MM.1S (cell line): ENCODE measurements around the gene DDR1.

Source experiments
- DNase-seq: peaks from one replicate; pipeline ENCODE4 v3.0.0-alpha.2; 2015
- H2AFZ ChIP-seq: fragments of 300-600 bp; sonication (generic); 2 replicates; pipeline ENCODE4 v1.6.0; 2016; ENCODE audit warnings: antibody characterized with exemption, low read length
- H3F3A ChIP-seq: fragments of 300-600 bp; sonication (generic); 2 replicates; pipeline ENCODE4 v1.6.1; 2016; ENCODE audit warnings: mild to moderate bottlenecking, antibody characterized with exemption, low read length, moderate library complexity, mixed read lengths; ENCODE audit not compliant: insufficient read depth
- H3K27ac ChIP-seq: fragments of 300-600 bp; sonication (generic); 2 replicates; pipeline ENCODE4 v1.5.1; 2016; ENCODE audit warnings: mild to moderate bottlenecking, low read length
- H3K27me3 ChIP-seq: fragments of 300-600 bp; sonication (generic); replicated peaks from 2 replicates; pipeline ENCODE4 v1.6.0; 2016; ENCODE audit warnings: low read length; ENCODE audit not compliant: insufficient read depth
- H3K36me3 ChIP-seq: fragments of 300-600 bp; sonication (generic); replicated peaks from 2 replicates; pipeline ENCODE4 v1.6.1; 2016; ENCODE audit warnings: mild to moderate bottlenecking, low read length, mixed read lengths; ENCODE audit not compliant: insufficient read depth
- H3K4me1 ChIP-seq: fragments of 300-600 bp; sonication (generic); 2 replicates; pipeline ENCODE4 v1.6.1; 2016; ENCODE audit warnings: low read length, mixed read lengths
- H3K4me2 ChIP-seq: fragments of 300-600 bp; sonication (generic); 2 replicates; pipeline ENCODE4 v1.6.0; 2016; ENCODE audit warnings: low read depth, low read length
- H3K4me3 ChIP-seq: fragments of 300-600 bp; sonication (generic); 2 replicates; pipeline ENCODE4 v1.5.1; 2016; ENCODE audit warnings: low read length, mixed read lengths
- H3K79me2 ChIP-seq: fragments of 300-600 bp; sonication (generic); 2 replicates; pipeline ENCODE4 v1.6.1; 2016; ENCODE audit warnings: mixed run types, low read length, mixed read lengths
- H3K9ac ChIP-seq: fragments of 300-600 bp; sonication (generic); 2 replicates; pipeline ENCODE4 v1.6.1; 2016; ENCODE audit warnings: low read length, mixed read lengths
- H3K9me2 ChIP-seq: fragments of 300-600 bp; sonication (generic); replicated peaks from 2 replicates; pipeline ENCODE4 v1.6.1; 2016; ENCODE audit warnings: mild to moderate bottlenecking, low read length, mixed read lengths; ENCODE audit not compliant: insufficient read depth
- H3K9me3 ChIP-seq: fragments of 300-600 bp; sonication (generic); replicated peaks from 2 replicates; pipeline ENCODE4 v1.6.1; 2016; ENCODE audit warnings: mild to moderate bottlenecking, low read length, mixed read lengths; ENCODE audit not compliant: insufficient read depth
- H4K20me1 ChIP-seq: fragments of 300-600 bp; sonication (generic); 2 replicates; pipeline ENCODE4 v1.6.1; 2016; ENCODE audit warnings: mild to moderate bottlenecking, low read length, moderate library complexity, mixed read lengths; ENCODE audit not compliant: insufficient read depth
- CTCF ChIP-seq: fragments of 300-600 bp; sonication (generic); IDR thresholded peaks from 2 replicates; pipeline ENCODE4 v1.5.1; 2016; ENCODE audit warnings: antibody characterized with exemption, low read length, mixed read lengths
- EZH2 ChIP-seq: fragments of 300-600 bp; sonication (generic); optimal IDR thresholded peaks from 2 replicates; pipeline ENCODE3; 2017; ENCODE audit warnings: low read depth, mild to moderate bottlenecking, antibody characterized with exemption, low read length, mixed read lengths
- EZH2phosphoT487 ChIP-seq: fragments of 300-600 bp; sonication (generic); IDR thresholded peaks from 2 replicates; pipeline ENCODE4 v1.6.1; 2018; ENCODE audit warnings: antibody characterized with exemption, low read length

The DDR1 gene

GRCh38 chr6:30880698-30881252 is 3.5 kb upstream of the DDR1 start:
- no peak overlapping the region for H3K4me3 ChIP-seq

GRCh38 chr6:30881392-30882203 is 2.7 kb upstream of the DDR1 start:
- no peak for TF ChIP-seq CTCF
- TF ChIP-seq EZH2phosphoT487 = no peak
- TF ChIP-seq EZH2 = no peak
- Histone ChIP-seq H3K9me3 (no peaks in the 10 kb centered on the region), H3K27me3 (peaks cover 47% of the 10 kb centered on the region), H3K79me2 (no peaks in the 10 kb centered on the region), H3K36me3 (no peaks in the 10 kb centered on the region), H3K9me2 (no peaks in the 10 kb centered on the region), H3K27ac (no peak overlapping the region), H3K4me1 (no peaks in the 10 kb centered on the region; the same call in 1 of the 2 replicates), H3K9ac (no peak overlapping the region), H4K20me1 (no peaks in the 10 kb centered on the region), H3F3A (no peaks in the 10 kb centered on the region), H3K4me3 (no peak overlapping the region), H3K4me2 (no peak overlapping the region), H2AFZ (no peak overlapping the region)
- no peak for DNase-seq

More at GRCh38 chr6:30880698-30881252, 3.5 kb upstream of the DDR1 start:
- no peaks in the 10 kb centered on the region for H3K36me3 ChIP-seq
- no peak overlapping the region for H3K4me2 ChIP-seq
- TF ChIP-seq EZH2 (no peak), CTCF (no peak), EZH2phosphoT487 (no peak)
- H3K9me2 ChIP-seq = no peaks in the 10 kb centered on the region
- no peaks in the 10 kb centered on the region for H3K79me2 ChIP-seq
- H3F3A ChIP-seq = no peaks in the 10 kb centered on the region
- no peaks in the 10 kb centered on the region for H3K9me3 ChIP-seq
- H4K20me1 ChIP-seq = no peaks in the 10 kb centered on the region
- no peak overlapping the region for H3K27ac ChIP-seq
- no peak for DNase-seq
- no peaks in the 10 kb centered on the region; the same call in 1 of the 2 replicates for H3K4me1 ChIP-seq
- H2AFZ ChIP-seq = no peak overlapping the region
- H3K9ac ChIP-seq = no peak overlapping the region
- H3K27me3 ChIP-seq = peaks cover 39% of the 10 kb centered on the region

GRCh38 chr6:30882204-30882758 is 2.0 kb upstream of the DDR1 start:
- H3K27me3 ChIP-seq = peaks cover 53% of the 10 kb centered on the region
- no peak overlapping the region for H3K27ac ChIP-seq
- DNase-seq = no peak
- H3K4me1 ChIP-seq = no peaks in the 10 kb centered on the region; the same call in 1 of the 2 replicates
- H3K9me3 ChIP-seq = no peaks in the 10 kb centered on the region
- H3K79me2 ChIP-seq = no peaks in the 10 kb centered on the region
- no peaks in the 10 kb centered on the region for H3K9me2 ChIP-seq
- H3K4me3 ChIP-seq = no peak overlapping the region
- no peak overlapping the region for H3K9ac ChIP-seq
- no peaks in the 10 kb centered on the region for H4K20me1 ChIP-seq
- H3K4me2 ChIP-seq = no peak overlapping the region
- H2AFZ ChIP-seq = no peak overlapping the region
- no peaks in the 10 kb centered on the region for H3K36me3 ChIP-seq
- no peaks in the 10 kb centered on the region for H3F3A ChIP-seq
- no peak for TF ChIP-seq CTCF
- no peak for TF ChIP-seq EZH2
- TF ChIP-seq EZH2phosphoT487 = no peak
